ENCODE results near the gene CORO1C.
"Not testable (repeated sequence)": the region's sequence is repeated elsewhere in the genome, so short reads cannot be mapped to it uniquely, and the experiment has no call there.

CORO1C gene

DNA sequence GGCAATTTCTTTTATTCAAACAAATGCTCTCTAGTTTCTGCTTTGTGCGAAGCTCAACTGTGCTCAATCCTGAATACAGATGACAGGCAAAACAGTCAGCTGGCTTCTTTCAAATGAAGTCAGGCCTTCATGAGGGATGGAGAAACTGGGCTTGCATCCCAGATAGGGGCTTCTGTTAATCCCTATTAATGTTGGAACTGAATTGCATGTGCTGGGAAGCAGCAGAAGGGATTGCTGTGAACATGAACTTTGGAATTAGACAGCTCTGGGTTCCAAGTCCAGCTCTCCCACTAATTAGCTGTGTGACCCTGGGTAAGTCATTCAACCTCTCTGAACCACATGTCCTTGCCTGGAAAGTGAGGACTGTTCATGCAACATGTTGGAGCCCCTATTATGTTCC, 21.1 kb upstream of the CORO1C start:
- no peak for DNase-seq

DNA sequence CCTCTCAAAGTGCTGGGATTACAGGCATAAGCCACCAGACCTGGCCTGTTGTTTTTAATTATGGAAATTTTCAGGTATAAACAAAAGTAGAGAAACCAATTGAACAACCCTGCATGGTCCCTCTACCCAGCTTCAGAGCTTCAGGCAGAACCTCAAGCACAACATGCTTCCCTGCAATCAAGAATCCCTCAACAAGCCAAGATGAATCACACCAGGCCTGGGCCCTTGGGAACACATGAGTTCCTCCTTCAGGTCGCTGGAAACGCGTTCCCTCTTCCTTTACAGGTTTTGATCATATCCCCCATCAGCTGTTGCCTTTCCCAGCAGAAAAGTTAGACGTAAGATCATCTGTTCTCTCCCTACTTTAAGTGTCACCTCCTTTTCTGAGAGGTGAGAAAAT, 20.5 kb upstream of the CORO1C start:
- DNase-seq, result no peak

GRCh38 chr12:108751003-108751402, 19.7 kb upstream of the CORO1C start:
- DNase-seq, result not testable (repeated sequence)

GRCh38 chr12:108750526-108750925, 19.2 kb upstream of the CORO1C start:
- DNase-seq, result no peak

DNA sequence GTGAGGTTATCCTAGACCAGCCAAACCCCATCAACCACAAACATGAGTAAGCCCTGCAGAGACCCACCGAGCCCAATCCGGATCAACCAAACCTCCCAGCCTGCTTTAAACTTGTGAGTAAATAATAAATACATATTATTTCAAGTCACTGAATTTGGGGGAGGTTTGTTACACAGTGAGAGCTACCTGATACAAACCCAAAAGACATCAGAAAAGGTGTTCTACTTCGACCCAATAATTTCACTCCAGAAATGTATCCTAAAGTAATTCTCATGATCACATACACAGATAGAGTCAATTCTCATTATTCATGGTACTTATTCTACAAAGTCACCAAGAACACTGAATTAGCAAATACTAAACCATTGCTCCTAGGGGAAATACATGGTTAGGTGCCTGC, 16.2 kb upstream of the CORO1C start:
- no peak for DNase-seq

- no peak for DNase-seq
Measured at GRCh38 chr12:108745641-108746040, 14.3 kb upstream of the CORO1C start.

- no peak for DNase-seq
Measured at GRCh38 chr12:108744021-108744897, 12.9 kb upstream of the CORO1C start.

GRCh38 chr12:108738170-108738569, 6.9 kb upstream of the CORO1C start:
- DNase-seq, result no peak

GRCh38 chr12:108735855-108736254, 4.5 kb upstream of the CORO1C start:
- no peak for DNase-seq

- peak; percentile 7 for DNase-seq
Measured at GRCh38 chr12:108734200-108734906, 3.0 kb upstream of the CORO1C start.

GRCh38 chr12:108733230-108733531, 1.9 kb upstream of the CORO1C start:
- not testable (repeated sequence) for DNase-seq

GRCh38 chr12:108732489-108733229, 1.3 kb upstream of the CORO1C start:
- no peak for DNase-seq

- DNase-seq, result peak; percentile 97
Measured at GRCh38 chr12:108731866-108732461, 646 bp upstream of the CORO1C start.

- DNase-seq, result peak; percentile 28
Measured at GRCh38 chr12:108730365-108731104, 783 bp downstream of the CORO1C start.

DNA sequence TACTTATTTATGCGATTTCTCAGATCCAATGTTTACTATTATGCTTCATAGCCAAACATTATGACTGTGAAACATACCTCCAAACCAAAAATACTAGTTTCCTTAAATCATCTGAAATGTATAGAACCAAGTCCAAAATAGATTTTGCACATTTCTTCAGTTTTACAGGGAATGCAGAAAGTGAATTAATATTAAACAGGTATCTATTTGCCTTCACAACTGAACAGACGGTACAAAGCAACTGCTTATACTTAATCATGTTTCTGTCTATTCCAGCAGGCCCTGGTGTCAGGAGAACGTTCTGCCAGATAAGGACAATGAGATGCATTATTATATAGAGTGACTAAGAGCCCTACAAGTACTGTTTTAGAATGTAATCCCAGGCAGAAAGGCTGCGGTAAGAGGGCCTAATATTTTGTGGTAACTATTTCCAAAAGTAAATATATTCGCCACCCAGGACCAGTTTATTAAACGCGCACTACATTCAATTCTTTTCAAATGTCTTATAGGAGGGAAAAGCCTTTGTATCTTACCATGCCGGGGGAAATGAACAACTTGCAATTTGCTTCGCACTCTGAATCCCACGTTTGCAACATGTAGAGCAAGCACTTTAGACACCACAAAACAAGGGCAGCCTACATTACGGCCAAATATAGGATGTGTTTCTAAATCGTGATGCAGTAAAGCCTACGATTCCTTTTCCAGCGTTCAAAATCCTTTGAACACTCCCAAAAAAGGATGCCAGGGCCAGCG, 1.5 kb downstream of the CORO1C start:
- DNase-seq, result no peak

DNA sequence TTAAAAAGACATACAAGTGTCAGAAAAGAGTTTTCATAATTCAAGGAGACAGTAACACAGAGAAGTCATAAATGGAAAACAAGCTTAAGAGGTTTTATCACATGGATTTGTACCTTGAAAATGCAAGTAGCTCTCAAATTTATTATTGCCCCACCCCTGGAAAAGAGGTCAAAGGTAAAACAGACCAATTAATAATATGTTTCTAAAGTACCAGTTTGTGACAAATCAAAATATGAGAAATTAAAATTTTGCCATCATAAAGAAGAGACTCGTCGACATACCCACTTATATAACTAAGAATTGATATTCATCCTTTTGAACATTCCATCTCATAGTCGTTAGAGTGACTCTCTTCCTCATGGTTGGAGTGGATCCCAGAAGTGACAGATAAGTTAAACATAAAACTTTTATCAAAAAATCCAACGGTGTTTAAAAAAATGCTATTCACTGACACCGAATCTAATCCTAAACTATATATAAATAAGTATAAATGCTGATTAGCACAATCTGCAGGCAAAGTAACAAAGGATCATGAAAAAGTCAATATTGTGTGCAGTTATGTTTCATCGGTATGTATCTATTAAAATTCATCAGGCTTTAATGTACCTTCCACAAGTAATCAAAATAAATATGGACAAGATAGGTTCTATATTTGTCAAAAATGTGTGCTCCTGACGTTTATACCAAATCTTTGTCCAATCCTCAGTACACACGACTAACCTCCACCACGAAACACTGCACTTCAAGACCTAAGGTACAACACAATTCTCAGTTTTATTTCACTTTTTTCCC, 2.3 kb downstream of the CORO1C start:
- no peak for DNase-seq

- no peak for DNase-seq
Measured at GRCh38 chr12:108727868-108728735, 3.2 kb downstream of the CORO1C start.

DNA sequence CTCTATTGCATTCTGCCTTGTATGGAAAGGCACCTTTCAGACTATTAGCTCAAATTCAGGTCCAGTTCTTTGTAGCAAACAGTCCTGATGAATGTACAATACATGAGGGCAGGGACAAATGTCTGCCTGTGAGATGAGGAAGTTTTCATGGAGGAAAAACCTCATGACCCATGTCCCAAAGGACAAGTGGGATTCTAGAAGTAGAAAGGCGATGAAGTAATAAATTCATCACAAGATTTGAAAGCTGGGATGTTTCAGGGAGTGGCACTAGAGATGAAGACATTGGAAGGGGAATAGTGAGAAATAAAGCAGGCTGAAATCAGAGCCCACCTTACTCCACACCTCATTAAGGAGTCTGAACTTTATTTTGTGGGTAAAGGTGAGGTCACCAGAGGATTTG, 4.2 kb downstream of the CORO1C start:
- no peak for DNase-seq

- DNase-seq, result no peak
Measured at GRCh38 chr12:108724890-108725151, 6.5 kb downstream of the CORO1C start.

All from activated naive CD4-positive, alpha-beta T cell treated with Interleukin-2 at 50 U/mL for 16 hours (primary cell).